Suprapubic skin (tissue), 4 donors: ENCODE data around the gene ANKRD18A. TPM values are rescaled to one million over a fixed set of nuclear protein-coding genes. Genes with fewer than 3 reads are reported as not detected.

Source experiments
- DNase-seq, 2 donors: peaks; one replicate each; pipeline ENCODE4 v3.0.0-alpha.2; 2019; ENCODE audit warnings: low spot score in 2 of 2
- H3K27ac ChIP-seq: fragments of 200-600 bp; sonication (generic); one replicate; pipeline ENCODE4 v1.5.1; 2019
- H3K27me3 ChIP-seq: fragments of 200-600 bp; sonication (generic); one replicate; pipeline ENCODE4 v1.5.1; 2019
- H3K36me3 ChIP-seq: fragments of 200-600 bp; sonication (generic); one replicate; pipeline ENCODE4 v1.5.1; 2019
- H3K4me1 ChIP-seq: fragments of 200-600 bp; sonication (generic); one replicate; pipeline ENCODE4 v1.5.1; 2019
- H3K4me3 ChIP-seq: fragments of 200-600 bp; sonication (generic); one replicate; pipeline ENCODE4 v1.5.1; 2019; ENCODE audit warnings: mild to moderate bottlenecking
- H3K9me3 ChIP-seq: fragments of 200-600 bp; sonication (generic); one replicate; pipeline ENCODE4 v1.5.1; 2019
- EP300 ChIP-seq: sonication (generic); formaldehyde crosslinking; IDR thresholded peaks from one replicate; pipeline ENCODE4 v1.6.1; 2017; ENCODE audit warnings: antibody characterized with exemption
- POLR2A ChIP-seq, 2 donors: fragments of 450-650 bp; IDR thresholded peaks; one replicate each; pipeline ENCODE4 v1.6.1; 2017; ENCODE audit warnings: antibody characterized with exemption in 2 of 2, mild to moderate bottlenecking in 2 of 2, moderate library complexity in 2 of 2
- POLR2AphosphoS5 ChIP-seq, 3 donors: sonication (generic); formaldehyde crosslinking; IDR thresholded peaks; one replicate each; pipeline ENCODE4 v1.6.1; 2017; ENCODE audit warnings: antibody characterized with exemption in 3 of 3
- WGBS: methylation state at CpG from one replicate; pipeline ENCODE4 v1.1.5; 2018; 5-methylcytosine and 5-hydroxymethylcytosine counted together
- total RNA-seq, 4 donors: library from RNA; depleted of rRNA; stranded (reverse); fragments of >200 nt; gene quantifications; one replicate each; pipeline ENCODE4 v1.1.0, GENCODE V29; 2016
- TF ChIP-seq, protein P1 (sequence below), 2 donors: fragments of 200-600 bp in 1 of 2; fragments of 450-650 bp in 1 of 2; sonication (generic) in 1 of 2; IDR thresholded peaks; one replicate each; pipeline ENCODE4 v1.5.1; 2016 to 2019; ENCODE audit warnings: antibody characterized with exemption in 2 of 2, mild to moderate bottlenecking in 1 of 2, moderate library complexity in 1 of 2

ANKRD18A gene
- total RNA-seq, 4 donors from 2014 or later: 3.1 to 39.0 (median 3.9) TPM

- H3K27me3 ChIP-seq: peaks cover 4% of the 10 kb centered on the region
- no peaks in the 10 kb centered on the region for H3K36me3 ChIP-seq
- TF ChIP-seq, protein P1, sequence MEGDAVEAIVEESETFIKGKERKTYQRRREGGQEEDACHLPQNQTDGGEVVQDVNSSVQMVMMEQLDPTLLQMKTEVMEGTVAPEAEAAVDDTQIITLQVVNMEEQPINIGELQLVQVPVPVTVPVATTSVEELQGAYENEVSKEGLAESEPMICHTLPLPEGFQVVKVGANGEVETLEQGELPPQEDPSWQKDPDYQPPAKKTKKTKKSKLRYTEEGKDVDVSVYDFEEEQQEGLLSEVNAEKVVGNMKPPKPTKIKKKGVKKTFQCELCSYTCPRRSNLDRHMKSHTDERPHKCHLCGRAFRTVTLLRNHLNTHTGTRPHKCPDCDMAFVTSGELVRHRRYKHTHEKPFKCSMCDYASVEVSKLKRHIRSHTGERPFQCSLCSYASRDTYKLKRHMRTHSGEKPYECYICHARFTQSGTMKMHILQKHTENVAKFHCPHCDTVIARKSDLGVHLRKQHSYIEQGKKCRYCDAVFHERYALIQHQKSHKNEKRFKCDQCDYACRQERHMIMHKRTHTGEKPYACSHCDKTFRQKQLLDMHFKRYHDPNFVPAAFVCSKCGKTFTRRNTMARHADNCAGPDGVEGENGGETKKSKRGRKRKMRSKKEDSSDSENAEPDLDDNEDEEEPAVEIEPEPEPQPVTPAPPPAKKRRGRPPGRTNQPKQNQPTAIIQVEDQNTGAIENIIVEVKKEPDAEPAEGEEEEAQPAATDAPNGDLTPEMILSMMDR (IDR thresholded peaks at IDR 0.05): no peak
- no peak for TF ChIP-seq EP300
- TF ChIP-seq POLR2A (IDR thresholded peaks at IDR 0.05): no peak
- TF ChIP-seq POLR2AphosphoS5 (IDR thresholded peaks at IDR 0.05): no peak
- no peaks in the 10 kb centered on the region for H3K9me3 ChIP-seq
- no peak overlapping the region for H3K4me3 ChIP-seq
- no peaks in the 10 kb centered on the region for H3K4me1 ChIP-seq
- H3K27ac ChIP-seq: no peak overlapping the region
- 51% methylated on average over 7 of the region's 7 CpGs for WGBS
- DNase-seq: no peak
Measured at GRCh38 chr9:38652486-38652885, 32.1 kb upstream of the ANKRD18A start.

- H3K27ac ChIP-seq: no peak overlapping the region
- no peaks in the 10 kb centered on the region for H3K9me3 ChIP-seq
- no peak for DNase-seq
- H3K4me3 ChIP-seq: no peak overlapping the region
- WGBS: 69% methylated on average over 2 of the region's 2 CpGs
- H3K36me3 ChIP-seq: no peaks in the 10 kb centered on the region
- H3K27me3 ChIP-seq: peaks cover 4% of the 10 kb centered on the region
- TF ChIP-seq POLR2A (IDR thresholded peaks at IDR 0.05) (no peak), POLR2AphosphoS5 (IDR thresholded peaks at IDR 0.05) (no peak), EP300 (no peak)
- TF ChIP-seq, protein P1 (IDR thresholded peaks at IDR 0.05): no peak
- no peaks in the 10 kb centered on the region for H3K4me1 ChIP-seq
Measured at GRCh38 chr9:38652044-38652443, 31.6 kb upstream of the ANKRD18A start.

DNA sequence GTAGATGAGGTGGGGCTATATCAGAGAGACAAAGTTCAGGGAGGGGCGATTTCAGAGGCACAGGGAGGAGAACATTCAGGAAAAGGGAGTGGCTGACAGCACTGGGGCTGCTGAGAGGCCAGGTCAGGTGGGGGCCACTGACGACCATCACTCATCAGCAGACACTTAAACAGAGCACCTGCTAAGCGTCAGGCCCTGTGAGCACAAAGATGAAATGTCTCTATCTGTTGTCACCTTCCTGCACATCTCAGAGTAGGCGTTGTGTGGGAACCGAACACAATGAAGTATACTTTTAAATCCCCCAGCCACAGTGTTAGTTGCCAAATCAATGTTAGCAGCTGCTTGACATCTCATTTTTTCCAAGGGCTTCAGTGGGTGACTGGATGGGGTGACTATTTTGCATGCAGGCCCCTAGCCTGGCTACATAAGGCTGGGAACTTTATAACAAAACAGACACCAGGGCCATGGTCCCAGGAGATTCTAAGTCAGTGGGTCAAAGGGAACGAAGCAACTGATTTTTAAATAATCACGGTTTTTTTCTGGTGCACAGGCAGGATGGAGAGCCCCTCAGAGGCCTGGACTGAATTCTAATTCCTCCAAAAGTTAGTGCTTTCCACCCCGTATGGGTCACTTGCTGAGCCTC lies 31.1 kb upstream of the ANKRD18A start:
- 73% methylated on average over 8 of the region's 8 CpGs for WGBS
- DNase-seq: no peak
- peaks cover 4% of the 10 kb centered on the region for H3K27me3 ChIP-seq

GRCh38 chr9:38650564-38650963 lies 30.2 kb upstream of the ANKRD18A start:
- no peak overlapping the region for H3K4me3 ChIP-seq
- 94% methylated on average over 8 of the region's 8 CpGs for WGBS

More for the DNA sequence above, 31.1 kb upstream of the ANKRD18A start:
- Histone ChIP-seq H3K9me3 (no peaks in the 10 kb centered on the region), H3K4me1 (no peaks in the 10 kb centered on the region), H3K27ac (no peak overlapping the region), H3K36me3 (no peaks in the 10 kb centered on the region), H3K4me3 (no peak overlapping the region)
- TF ChIP-seq POLR2A (IDR thresholded peaks at IDR 0.05) (no peak), EP300 (no peak)

DNA sequence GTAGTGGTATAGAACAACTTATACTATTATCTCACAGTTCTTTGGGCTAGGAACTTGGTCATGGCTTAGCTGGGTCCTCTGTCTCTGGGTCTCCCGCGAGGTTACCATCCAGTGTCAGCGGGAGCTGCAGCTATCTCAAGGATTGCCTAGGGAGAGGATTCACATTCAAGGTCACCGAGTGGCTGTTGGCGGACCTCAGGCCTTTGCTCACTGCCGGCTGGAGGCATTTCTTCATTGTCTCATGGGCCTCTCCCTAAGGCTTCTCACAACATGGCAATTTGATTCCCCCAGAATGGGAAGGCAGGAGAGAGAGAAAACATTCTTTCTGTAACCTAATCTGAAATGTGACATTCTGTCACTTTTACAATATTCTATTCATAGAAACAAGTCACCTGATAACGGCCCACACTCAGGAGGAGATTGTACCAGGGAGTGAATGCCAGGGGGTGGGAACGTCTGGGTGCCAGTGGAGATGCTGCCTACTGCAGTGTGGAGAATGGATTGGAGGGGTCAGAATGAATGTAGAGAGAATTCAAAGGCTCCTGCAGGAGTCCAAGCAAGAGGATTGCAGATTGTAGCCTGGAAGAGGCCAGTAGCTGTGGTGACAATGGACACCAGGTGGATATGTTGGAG lies 29.5 kb upstream of the ANKRD18A start:
- no peak overlapping the region for H3K4me3 ChIP-seq
- H3K4me1 ChIP-seq: no peaks in the 10 kb centered on the region
- H3K27me3 ChIP-seq: no peaks in the 10 kb centered on the region
- no peaks in the 10 kb centered on the region for H3K36me3 ChIP-seq
- WGBS: 89% methylated on average over 8 of the region's 8 CpGs
- H3K27ac ChIP-seq: no peak overlapping the region
- TF ChIP-seq POLR2A (IDR thresholded peaks at IDR 0.05) (no peak), EP300 (no peak), POLR2AphosphoS5 (IDR thresholded peaks at IDR 0.05) (no peak)
- TF ChIP-seq, protein P1 (IDR thresholded peaks at IDR 0.05): no peak
- DNase-seq: no peak
- no peaks in the 10 kb centered on the region for H3K9me3 ChIP-seq

More at GRCh38 chr9:38650564-38650963, 30.2 kb upstream of the ANKRD18A start:
- no peak for TF ChIP-seq POLR2A (IDR thresholded peaks at IDR 0.05)
- DNase-seq: no peak
- Histone ChIP-seq H3K9me3 (no peaks in the 10 kb centered on the region), H3K36me3 (no peaks in the 10 kb centered on the region), H3K27ac (no peak overlapping the region), H3K4me1 (no peaks in the 10 kb centered on the region), H3K27me3 (peaks cover 4% of the 10 kb centered on the region)

DNA sequence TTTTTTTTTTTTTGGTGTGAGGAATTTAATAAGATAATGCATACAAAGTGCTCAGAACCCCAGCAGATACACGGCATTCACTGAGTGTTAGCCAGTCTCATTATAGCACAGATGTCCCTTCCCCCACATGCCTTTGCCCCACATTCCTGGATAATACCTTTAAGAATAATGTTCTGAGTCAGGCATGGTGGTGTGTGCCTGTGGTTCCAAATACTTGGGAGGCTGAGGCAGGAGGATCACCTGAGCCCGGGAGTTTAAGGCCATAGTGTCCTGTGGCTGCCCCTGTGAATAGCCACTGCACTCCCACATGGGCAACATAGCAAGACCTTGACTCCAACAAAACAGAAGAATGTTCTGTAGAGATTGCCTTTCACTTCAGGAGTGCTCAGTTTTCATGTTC lies 24.2 kb upstream of the ANKRD18A start:
- 39% methylated on average over 2 of the region's 2 CpGs for WGBS
- TF ChIP-seq, protein P1 (IDR thresholded peaks at IDR 0.05): no peak
- TF ChIP-seq POLR2A (IDR thresholded peaks at IDR 0.05): no peak
- no peak for TF ChIP-seq POLR2AphosphoS5 (IDR thresholded peaks at IDR 0.05)
- TF ChIP-seq EP300: no peak

More for the DNA sequence above, 24.2 kb upstream of the ANKRD18A start:
- no peaks in the 10 kb centered on the region for H3K4me1 ChIP-seq
- no peak for DNase-seq
- H3K36me3 ChIP-seq: no peaks in the 10 kb centered on the region
- H3K27ac ChIP-seq: no peak overlapping the region
- no peak overlapping the region for H3K4me3 ChIP-seq
- H3K9me3 ChIP-seq: no peaks in the 10 kb centered on the region
- H3K27me3 ChIP-seq: peaks cover 5% of the 10 kb centered on the region
